ENCODE data around the gene LDHAL6A. TPM values are rescaled to one million over a fixed set of nuclear protein-coding genes. Genes with fewer than 3 reads are reported as not detected.

LDHAL6A gene
- total RNA-seq, 2 donors from 2014 or later, result not detected

- Mint-ChIP-seq H3K4me1 (no peaks in the 10 kb centered on the region), H3K9me3 (no peaks in the 10 kb centered on the region), H3K4me3 (no peak overlapping the region), H3K27ac (no peak overlapping the region), H3K36me3 (ENCODE audit: low read depth) (no peaks in the 10 kb centered on the region), H3K27me3 (ENCODE audit: insufficient read depth) (no peaks in the 10 kb centered on the region)
- H3K9me3 ChIP-seq (ENCODE audit: control insufficient read depth, low read length), result no peaks in the 10 kb centered on the region
- no peak overlapping the region for H3K27ac ChIP-seq (ENCODE audit: low read depth, low read length)
- DNase-seq, result no peak
- H3K9ac ChIP-seq (ENCODE audit: extremely low read depth, low read length, poor library complexity, severe bottlenecking), result no peak overlapping the region
- WGBS, 2 experiments (ENCODE audit: insufficient coverage in 1 of 2, insufficient read length in 1 of 2), result 93 to 100% methylated on average over 2 to 4 of the region's 4 CpGs
- no peaks in the 10 kb centered on the region for H3K36me3 ChIP-seq (ENCODE audit: control insufficient read depth, insufficient read depth, low read length)
- H3K27me3 ChIP-seq (ENCODE audit: control insufficient read depth, insufficient read depth, low read length, poor library complexity, severe bottlenecking), result no peaks in the 10 kb centered on the region
- H3K4me3 ChIP-seq (ENCODE audit: low read length), result no peak overlapping the region
- TF ChIP-seq CTCF (conservative IDR thresholded peaks at IDR 0.05), result no peak
- H3K4me1 ChIP-seq (ENCODE audit: control insufficient read depth, insufficient read depth, low read length), result no peaks in the 10 kb centered on the region
Measured at GRCh38 chr11:18427240-18427639, 28.4 kb upstream of the LDHAL6A start.

- no peaks in the 10 kb centered on the region for H3K4me1 Mint-ChIP-seq
- TF ChIP-seq CTCF (conservative IDR thresholded peaks at IDR 0.05), result no peak
- Histone ChIP-seq H3K4me1 (ENCODE audit: control insufficient read depth, insufficient read depth, low read length) (no peaks in the 10 kb centered on the region), H3K27ac (ENCODE audit: low read depth, low read length) (no peak overlapping the region), H3K9me3 (ENCODE audit: control insufficient read depth, low read length) (no peaks in the 10 kb centered on the region), H3K36me3 (ENCODE audit: control insufficient read depth, insufficient read depth, low read length) (no peaks in the 10 kb centered on the region), H3K4me3 (ENCODE audit: low read length) (no peak overlapping the region), H3K9ac (ENCODE audit: extremely low read depth, low read length, poor library complexity, severe bottlenecking) (no peak overlapping the region), H3K27me3 (ENCODE audit: control insufficient read depth, insufficient read depth, low read length, poor library complexity, severe bottlenecking) (no peaks in the 10 kb centered on the region)
- DNase-seq, result no peak
- no peaks in the 10 kb centered on the region for H3K27me3 Mint-ChIP-seq (ENCODE audit: insufficient read depth)
- H3K9me3 Mint-ChIP-seq, result no peaks in the 10 kb centered on the region
- 83 to 89% methylated on average over 4 of the region's 5 CpGs for whole genome bisulfite sequencing, 2 experiments (ENCODE audit: insufficient coverage in 1 of 2, insufficient read length in 1 of 2)
- H3K4me3 Mint-ChIP-seq, result no peak overlapping the region
- H3K27ac Mint-ChIP-seq, result no peak overlapping the region
- H3K36me3 Mint-ChIP-seq (ENCODE audit: low read depth), result no peaks in the 10 kb centered on the region
Measured at GRCh38 chr11:18429332-18429731, 26.3 kb upstream of the LDHAL6A start.

- Histone ChIP-seq H3K36me3 (ENCODE audit: control insufficient read depth, insufficient read depth, low read length) (no peaks in the 10 kb centered on the region), H3K27me3 (ENCODE audit: control insufficient read depth, insufficient read depth, low read length, poor library complexity, severe bottlenecking) (no peaks in the 10 kb centered on the region), H3K9me3 (ENCODE audit: control insufficient read depth, low read length) (peaks cover 5% of the 10 kb centered on the region), H3K4me1 (ENCODE audit: control insufficient read depth, insufficient read depth, low read length) (no peaks in the 10 kb centered on the region), H3K4me3 (ENCODE audit: low read length) (no peak overlapping the region), H3K9ac (ENCODE audit: extremely low read depth, low read length, poor library complexity, severe bottlenecking) (no peak overlapping the region), H3K27ac (ENCODE audit: low read depth, low read length) (no peak overlapping the region)
- no peaks in the 10 kb centered on the region for H3K4me1 Mint-ChIP-seq
- WGBS, 2 experiments (ENCODE audit: insufficient coverage in 1 of 2, insufficient read length in 1 of 2), result 91% methylated on average over 1 of the region's 2 CpGs; no CpG with 5 or more reads in 1 of the 2 experiments
- no peaks in the 10 kb centered on the region for H3K27me3 Mint-ChIP-seq (ENCODE audit: insufficient read depth)
- no peaks in the 10 kb centered on the region for H3K36me3 Mint-ChIP-seq (ENCODE audit: low read depth)
- H3K9me3 Mint-ChIP-seq, result peaks cover 1% of the 10 kb centered on the region
- TF ChIP-seq CTCF (conservative IDR thresholded peaks at IDR 0.05), result no peak
- H3K4me3 Mint-ChIP-seq, result no peak overlapping the region
- DNase-seq, result no peak
- H3K27ac Mint-ChIP-seq, result no peak overlapping the region
Measured at GRCh38 chr11:18438691-18439090, 17.0 kb upstream of the LDHAL6A start.

All from endodermal cell (in vitro differentiated cells).